Mesothelial cell of epicardium (in vitro differentiated cells): ENCODE measurements around the gene ABCA12. TPM values are rescaled to one million over a fixed set of nuclear protein-coding genes. Genes with fewer than 3 reads are reported as not detected.

ENCODE experiments used
- DNase-seq, 2 experiments: peaks; one replicate each; pipeline ENCODE4 v3.0.0; 2021; ENCODE audit warnings: low spot score in 2 of 2; ENCODE audit not compliant: unreplicated experiment in 2 of 2
- H3K27ac Mint-ChIP-seq: 2 replicates; pipeline ENCODE4 v1.8.0; 2021; ENCODE audit warnings: mixed read lengths
- H3K27me3 Mint-ChIP-seq: 2 replicates; pipeline ENCODE4 v1.8.0; 2021; ENCODE audit warnings: low read depth, mixed read lengths
- H3K36me3 Mint-ChIP-seq: 2 replicates; pipeline ENCODE4 v1.8.0; 2021; ENCODE audit warnings: mixed read lengths
- H3K4me1 Mint-ChIP-seq: 2 replicates; pipeline ENCODE4 v1.8.0; 2021; ENCODE audit warnings: mixed read lengths
- H3K4me3 Mint-ChIP-seq: 2 replicates; pipeline ENCODE4 v1.8.0; 2021; ENCODE audit warnings: mild to moderate bottlenecking, moderate library complexity, mixed read lengths
- H3K9me3 Mint-ChIP-seq: 2 replicates; pipeline ENCODE4 v1.8.0; 2021; ENCODE audit warnings: mixed read lengths
- total RNA-seq: library from RNA; stranded (reverse); gene quantifications from 3 replicates; pipeline ENCODE4 v1.2.1, GENCODE V29; 2021
- TF ChIP-seq, protein P1 (sequence below): fragments of 200-600 bp; sonication (generic); IDR thresholded peaks from one replicate; pipeline ENCODE4 v1.5.0; 2021; ENCODE audit warnings: antibody characterized with exemption; ENCODE audit not compliant: unreplicated experiment

The ABCA12 gene
- total RNA-seq, 1 donor from 2014 or later: 0.89 TPM

DNA sequence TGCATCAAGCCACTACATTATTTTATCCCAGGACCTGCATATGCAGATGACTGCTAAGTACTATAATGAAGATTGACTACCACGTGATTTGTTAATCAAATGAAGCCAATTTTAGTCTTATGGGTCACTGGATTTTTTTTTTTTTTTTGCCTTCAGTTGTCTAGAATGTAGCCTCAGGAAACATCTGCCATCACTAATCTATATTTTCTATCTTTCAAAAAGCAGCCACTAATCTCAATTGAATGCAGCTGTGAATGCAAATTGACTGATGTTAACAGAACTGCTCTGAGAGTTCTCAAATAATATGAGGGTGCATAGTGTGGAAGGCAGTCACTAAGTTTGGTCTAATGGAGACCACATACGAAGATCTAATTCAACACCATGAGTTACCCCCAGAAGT lies 106.3 kb downstream of the ABCA12 start:
- H3K27me3 Mint-ChIP-seq: no peaks in the 10 kb centered on the region
- H3K9me3 Mint-ChIP-seq: no peaks in the 10 kb centered on the region
- no peak overlapping the region for H3K27ac Mint-ChIP-seq
- TF ChIP-seq, protein P1, sequence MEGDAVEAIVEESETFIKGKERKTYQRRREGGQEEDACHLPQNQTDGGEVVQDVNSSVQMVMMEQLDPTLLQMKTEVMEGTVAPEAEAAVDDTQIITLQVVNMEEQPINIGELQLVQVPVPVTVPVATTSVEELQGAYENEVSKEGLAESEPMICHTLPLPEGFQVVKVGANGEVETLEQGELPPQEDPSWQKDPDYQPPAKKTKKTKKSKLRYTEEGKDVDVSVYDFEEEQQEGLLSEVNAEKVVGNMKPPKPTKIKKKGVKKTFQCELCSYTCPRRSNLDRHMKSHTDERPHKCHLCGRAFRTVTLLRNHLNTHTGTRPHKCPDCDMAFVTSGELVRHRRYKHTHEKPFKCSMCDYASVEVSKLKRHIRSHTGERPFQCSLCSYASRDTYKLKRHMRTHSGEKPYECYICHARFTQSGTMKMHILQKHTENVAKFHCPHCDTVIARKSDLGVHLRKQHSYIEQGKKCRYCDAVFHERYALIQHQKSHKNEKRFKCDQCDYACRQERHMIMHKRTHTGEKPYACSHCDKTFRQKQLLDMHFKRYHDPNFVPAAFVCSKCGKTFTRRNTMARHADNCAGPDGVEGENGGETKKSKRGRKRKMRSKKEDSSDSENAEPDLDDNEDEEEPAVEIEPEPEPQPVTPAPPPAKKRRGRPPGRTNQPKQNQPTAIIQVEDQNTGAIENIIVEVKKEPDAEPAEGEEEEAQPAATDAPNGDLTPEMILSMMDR: no peak
- H3K36me3 Mint-ChIP-seq: no peaks in the 10 kb centered on the region
- H3K4me1 Mint-ChIP-seq: peaks cover 13% of the 10 kb centered on the region
- H3K4me3 Mint-ChIP-seq: no peak overlapping the region
- no peak for DNase-seq

DNA sequence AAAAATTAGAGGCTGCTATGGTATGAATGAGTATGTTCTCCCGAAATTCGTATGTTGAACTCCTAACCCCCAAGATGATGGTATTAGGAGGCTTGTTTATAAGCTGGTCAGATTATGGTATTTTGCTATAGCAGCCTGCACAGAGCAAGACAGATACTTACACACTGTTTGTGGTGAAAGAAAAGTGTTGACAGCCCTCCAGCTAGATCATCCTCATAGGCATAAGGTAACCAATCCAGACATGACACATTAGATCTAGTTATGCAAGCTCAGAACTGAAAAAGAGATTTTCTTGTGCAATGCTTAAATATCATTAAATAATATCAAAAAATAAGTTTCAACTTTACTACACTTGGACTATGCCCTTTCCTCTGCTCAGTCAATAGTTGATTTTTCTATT lies 107.1 kb downstream of the ABCA12 start:
- Mint-ChIP-seq H3K36me3 (no peaks in the 10 kb centered on the region), H3K4me1 (peaks cover 13% of the 10 kb centered on the region), H3K4me3 (no peak overlapping the region), H3K27me3 (no peaks in the 10 kb centered on the region), H3K27ac (no peak overlapping the region), H3K9me3 (no peaks in the 10 kb centered on the region)
- TF ChIP-seq, protein P1: no peak
- no peak for DNase-seq

DNA sequence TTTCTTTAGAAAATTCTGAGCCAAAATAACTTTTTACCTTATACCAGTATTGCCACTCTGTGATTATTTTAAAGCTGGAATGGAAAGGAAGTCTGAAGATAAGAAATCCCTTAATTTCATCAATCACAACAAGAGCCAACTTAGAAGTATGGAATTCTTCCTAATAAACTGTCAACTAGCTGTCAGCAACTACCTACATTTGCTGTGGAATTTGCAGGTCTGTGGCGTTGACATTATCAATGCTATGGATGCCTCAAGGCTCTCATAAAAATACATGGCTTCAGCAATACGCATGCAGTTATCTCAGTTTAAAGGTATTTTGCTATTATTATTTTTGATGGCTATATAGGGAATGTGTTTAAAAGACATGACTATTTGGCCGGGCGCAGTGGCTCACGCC lies 108.5 kb downstream of the ABCA12 start:
- H3K27ac Mint-ChIP-seq: no peak overlapping the region
- H3K36me3 Mint-ChIP-seq: no peaks in the 10 kb centered on the region
- peaks cover 13% of the 10 kb centered on the region for H3K4me1 Mint-ChIP-seq
- H3K9me3 Mint-ChIP-seq: no peaks in the 10 kb centered on the region
- DNase-seq: no peak
- H3K27me3 Mint-ChIP-seq: no peaks in the 10 kb centered on the region
- H3K4me3 Mint-ChIP-seq: no peak overlapping the region
- TF ChIP-seq, protein P1: no peak

DNA sequence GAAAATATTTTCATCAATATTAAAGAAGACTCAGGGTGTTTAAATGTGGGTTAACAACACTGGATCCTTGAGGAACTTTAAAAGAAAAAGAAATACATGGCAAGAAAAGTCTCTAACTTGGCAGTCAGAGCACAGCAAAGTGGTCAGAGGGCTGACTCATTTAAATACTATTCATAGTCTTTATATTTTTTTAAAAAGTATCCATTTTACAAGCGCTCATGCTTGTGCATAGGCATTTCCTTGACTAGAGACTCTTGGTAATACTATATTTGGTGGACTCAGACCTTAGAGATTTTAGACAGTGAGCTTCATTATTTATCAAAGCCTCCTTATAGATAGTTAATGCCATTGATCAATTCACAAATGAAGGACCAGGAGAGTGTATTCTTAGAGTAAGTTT lies 110.2 kb downstream of the ABCA12 start:
- Mint-ChIP-seq H3K27me3 (no peaks in the 10 kb centered on the region), H3K9me3 (no peaks in the 10 kb centered on the region), H3K27ac (no peak overlapping the region), H3K4me3 (no peak overlapping the region), H3K36me3 (no peaks in the 10 kb centered on the region), H3K4me1 (peaks cover 13% of the 10 kb centered on the region)
- no peak for DNase-seq
- TF ChIP-seq, protein P1: no peak

DNA sequence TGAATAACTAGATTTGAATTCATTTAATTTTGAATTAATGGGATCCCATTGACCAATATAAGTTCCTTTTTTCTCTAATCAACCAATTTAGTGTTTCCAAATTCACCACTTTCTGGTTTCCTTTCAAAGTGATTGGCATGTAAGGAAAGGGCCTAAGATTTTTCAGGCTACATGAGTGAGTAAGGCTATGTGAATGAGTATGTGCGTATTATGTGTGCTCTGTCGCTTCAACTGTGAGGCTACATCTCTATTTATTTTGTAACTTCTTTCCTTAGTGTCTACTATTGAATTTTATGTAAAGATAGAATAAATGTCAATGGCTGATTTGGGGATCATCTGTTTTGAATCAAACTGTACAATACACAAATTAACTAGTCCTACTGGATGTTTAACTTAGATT lies 110.6 kb downstream of the ABCA12 start:
- Mint-ChIP-seq H3K27ac (no peak overlapping the region), H3K27me3 (no peaks in the 10 kb centered on the region), H3K36me3 (no peaks in the 10 kb centered on the region), H3K4me3 (no peak overlapping the region), H3K9me3 (no peaks in the 10 kb centered on the region), H3K4me1 (peaks cover 13% of the 10 kb centered on the region)
- TF ChIP-seq, protein P1: no peak
- no peak for DNase-seq

- Mint-ChIP-seq H3K4me1 (no peaks in the 10 kb centered on the region), H3K27ac (no peak overlapping the region), H3K9me3 (peaks cover 4% of the 10 kb centered on the region), H3K36me3 (no peaks in the 10 kb centered on the region), H3K27me3 (no peaks in the 10 kb centered on the region), H3K4me3 (no peak overlapping the region)
- TF ChIP-seq, protein P1: no peak
- no peak for DNase-seq
Measured at GRCh38 chr2:215022910-215023309, 115.5 kb downstream of the ABCA12 start.
